ENCODE measurements around the gene SLC39A1.

SLC39A1 gene

DNA sequence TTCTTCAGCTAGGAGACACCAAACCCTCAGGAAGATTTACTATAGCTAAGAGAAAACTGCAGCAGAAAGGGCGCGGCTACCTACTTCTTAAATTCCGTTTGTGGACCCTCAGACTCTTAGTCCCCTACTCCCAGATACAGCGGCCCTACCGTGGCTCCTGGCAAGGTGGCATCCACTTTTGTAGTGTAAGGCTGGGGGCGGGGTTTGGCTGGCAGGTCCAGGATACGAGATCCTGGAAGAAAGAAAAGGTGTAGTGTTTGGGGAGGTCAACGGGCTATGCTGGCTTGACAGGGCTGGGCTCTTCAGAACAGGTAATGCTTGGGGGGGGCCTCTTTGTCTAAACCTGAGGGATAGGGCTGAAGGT lies 4.6 kb upstream of the SLC39A1 start:
- TF ChIP-seq GABPA (IDR thresholded peaks at IDR 0.05; ENCODE audit: low read depth) (no peak), POLR2AphosphoS5 (IDR thresholded peaks at IDR 0.05; ENCODE audit: low read depth) (no peak), SPI1 (IDR thresholded peaks at IDR 0.05; ENCODE audit: borderline replicate concordance, low read depth) (no peak)
- TF ChIP-seq, protein P1, sequence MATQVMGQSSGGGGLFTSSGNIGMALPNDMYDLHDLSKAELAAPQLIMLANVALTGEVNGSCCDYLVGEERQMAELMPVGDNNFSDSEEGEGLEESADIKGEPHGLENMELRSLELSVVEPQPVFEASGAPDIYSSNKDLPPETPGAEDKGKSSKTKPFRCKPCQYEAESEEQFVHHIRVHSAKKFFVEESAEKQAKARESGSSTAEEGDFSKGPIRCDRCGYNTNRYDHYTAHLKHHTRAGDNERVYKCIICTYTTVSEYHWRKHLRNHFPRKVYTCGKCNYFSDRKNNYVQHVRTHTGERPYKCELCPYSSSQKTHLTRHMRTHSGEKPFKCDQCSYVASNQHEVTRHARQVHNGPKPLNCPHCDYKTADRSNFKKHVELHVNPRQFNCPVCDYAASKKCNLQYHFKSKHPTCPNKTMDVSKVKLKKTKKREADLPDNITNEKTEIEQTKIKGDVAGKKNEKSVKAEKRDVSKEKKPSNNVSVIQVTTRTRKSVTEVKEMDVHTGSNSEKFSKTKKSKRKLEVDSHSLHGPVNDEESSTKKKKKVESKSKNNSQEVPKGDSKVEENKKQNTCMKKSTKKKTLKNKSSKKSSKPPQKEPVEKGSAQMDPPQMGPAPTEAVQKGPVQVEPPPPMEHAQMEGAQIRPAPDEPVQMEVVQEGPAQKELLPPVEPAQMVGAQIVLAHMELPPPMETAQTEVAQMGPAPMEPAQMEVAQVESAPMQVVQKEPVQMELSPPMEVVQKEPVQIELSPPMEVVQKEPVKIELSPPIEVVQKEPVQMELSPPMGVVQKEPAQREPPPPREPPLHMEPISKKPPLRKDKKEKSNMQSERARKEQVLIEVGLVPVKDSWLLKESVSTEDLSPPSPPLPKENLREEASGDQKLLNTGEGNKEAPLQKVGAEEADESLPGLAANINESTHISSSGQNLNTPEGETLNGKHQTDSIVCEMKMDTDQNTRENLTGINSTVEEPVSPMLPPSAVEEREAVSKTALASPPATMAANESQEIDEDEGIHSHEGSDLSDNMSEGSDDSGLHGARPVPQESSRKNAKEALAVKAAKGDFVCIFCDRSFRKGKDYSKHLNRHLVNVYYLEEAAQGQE (IDR thresholded peaks at IDR 0.05; ENCODE audit: insufficient replicate concordance, low read depth), result no peak
- TF ChIP-seq, protein P2, sequence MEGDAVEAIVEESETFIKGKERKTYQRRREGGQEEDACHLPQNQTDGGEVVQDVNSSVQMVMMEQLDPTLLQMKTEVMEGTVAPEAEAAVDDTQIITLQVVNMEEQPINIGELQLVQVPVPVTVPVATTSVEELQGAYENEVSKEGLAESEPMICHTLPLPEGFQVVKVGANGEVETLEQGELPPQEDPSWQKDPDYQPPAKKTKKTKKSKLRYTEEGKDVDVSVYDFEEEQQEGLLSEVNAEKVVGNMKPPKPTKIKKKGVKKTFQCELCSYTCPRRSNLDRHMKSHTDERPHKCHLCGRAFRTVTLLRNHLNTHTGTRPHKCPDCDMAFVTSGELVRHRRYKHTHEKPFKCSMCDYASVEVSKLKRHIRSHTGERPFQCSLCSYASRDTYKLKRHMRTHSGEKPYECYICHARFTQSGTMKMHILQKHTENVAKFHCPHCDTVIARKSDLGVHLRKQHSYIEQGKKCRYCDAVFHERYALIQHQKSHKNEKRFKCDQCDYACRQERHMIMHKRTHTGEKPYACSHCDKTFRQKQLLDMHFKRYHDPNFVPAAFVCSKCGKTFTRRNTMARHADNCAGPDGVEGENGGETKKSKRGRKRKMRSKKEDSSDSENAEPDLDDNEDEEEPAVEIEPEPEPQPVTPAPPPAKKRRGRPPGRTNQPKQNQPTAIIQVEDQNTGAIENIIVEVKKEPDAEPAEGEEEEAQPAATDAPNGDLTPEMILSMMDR (IDR thresholded peaks at IDR 0.05; ENCODE audit: insufficient read depth, low read length), result no peak
- peak overlapping the region; percentile 94 for H3K27ac ChIP-seq (replicated peaks)
- DNase-seq (ENCODE audit: low read depth in 1 of 2, low spot score in 1 of 2), result no peak
- H3K4me3 ChIP-seq (replicated peaks; ENCODE audit: insufficient read depth, low read length), result peak overlapping the region; percentile 62
- no peaks in the 10 kb centered on the region for H3K27me3 ChIP-seq (ENCODE audit: insufficient read depth, poor library complexity, severe bottlenecking)

DNA sequence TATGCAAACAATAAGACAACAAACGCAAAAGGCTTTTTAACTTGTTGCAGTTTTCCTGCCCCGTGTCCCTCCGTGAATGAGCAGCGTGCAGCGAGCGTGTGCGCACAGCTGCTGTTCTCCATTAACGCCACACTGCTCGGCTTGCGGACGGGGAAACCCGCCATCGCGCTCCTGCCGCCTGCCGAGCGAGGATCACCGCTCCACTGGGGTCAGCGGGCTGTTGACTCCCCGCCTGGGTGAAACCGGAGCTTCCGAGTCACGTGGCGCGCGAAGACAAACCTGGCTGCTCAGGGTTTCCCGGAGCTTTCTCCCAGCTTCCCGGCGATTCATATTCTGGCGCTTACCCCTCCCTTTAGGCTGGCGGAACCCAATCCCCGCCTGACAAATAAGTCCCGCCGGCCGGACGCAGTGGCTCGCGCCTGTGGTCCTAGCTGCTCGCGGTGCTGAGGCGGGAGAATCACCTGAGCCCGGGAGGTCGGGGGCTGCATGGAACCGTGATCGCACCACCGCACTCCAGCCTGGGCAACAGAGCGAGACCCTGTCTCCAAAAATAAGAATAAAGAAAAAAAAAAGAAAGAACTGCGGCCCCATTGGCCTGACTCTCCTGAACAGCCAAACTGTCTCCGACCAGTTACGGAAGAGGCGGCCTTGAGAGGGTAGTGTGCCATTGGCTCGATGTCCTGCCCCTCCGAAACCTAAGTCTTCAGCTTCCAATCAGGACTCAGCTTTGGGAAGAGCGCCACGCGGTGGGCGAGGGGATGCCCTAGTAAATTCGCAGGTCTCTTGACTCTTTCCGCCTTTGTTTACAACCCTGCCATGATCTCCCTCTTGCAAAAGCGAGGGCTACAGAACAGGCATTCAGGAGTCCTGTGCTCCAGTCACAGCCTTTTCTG lies 4.0 kb upstream of the SLC39A1 start, which contains the start of gene CREB3L4:
Gene CREB3L4 (plus strand): TSS at position 796 of the 893 bp plus-strand sequence. CDS start 624 bp downstream, outside the sequence.
- Histone ChIP-seq H3K27me3 (ENCODE audit: insufficient read depth, poor library complexity, severe bottlenecking) (no peaks in the 10 kb centered on the region), H3K4me3 (replicated peaks; ENCODE audit: insufficient read depth, low read length) (peak within 1 kb of the TSS; percentile 62), H3K27ac (replicated peaks) (peak within 1 kb of the TSS; percentile 94)
- peak; percentile 96 to 97 for DNase-seq (ENCODE audit: low read depth in 1 of 2, low spot score in 1 of 2)
- TF ChIP-seq GABPA (IDR thresholded peaks at IDR 0.05; ENCODE audit: low read depth), result peak; percentile 24; the same call in 1 of the 2 replicates
- TF ChIP-seq, protein P2 (IDR thresholded peaks at IDR 0.05; ENCODE audit: insufficient read depth, low read length), result peak; percentile 28
- TF ChIP-seq, protein P1 (IDR thresholded peaks at IDR 0.05; ENCODE audit: insufficient replicate concordance, low read depth), result peak; percentile 62
- peak; percentile 80 for TF ChIP-seq POLR2AphosphoS5 (IDR thresholded peaks at IDR 0.05; ENCODE audit: low read depth)
- no peak for TF ChIP-seq SPI1 (IDR thresholded peaks at IDR 0.05; ENCODE audit: borderline replicate concordance, low read depth)

DNA sequence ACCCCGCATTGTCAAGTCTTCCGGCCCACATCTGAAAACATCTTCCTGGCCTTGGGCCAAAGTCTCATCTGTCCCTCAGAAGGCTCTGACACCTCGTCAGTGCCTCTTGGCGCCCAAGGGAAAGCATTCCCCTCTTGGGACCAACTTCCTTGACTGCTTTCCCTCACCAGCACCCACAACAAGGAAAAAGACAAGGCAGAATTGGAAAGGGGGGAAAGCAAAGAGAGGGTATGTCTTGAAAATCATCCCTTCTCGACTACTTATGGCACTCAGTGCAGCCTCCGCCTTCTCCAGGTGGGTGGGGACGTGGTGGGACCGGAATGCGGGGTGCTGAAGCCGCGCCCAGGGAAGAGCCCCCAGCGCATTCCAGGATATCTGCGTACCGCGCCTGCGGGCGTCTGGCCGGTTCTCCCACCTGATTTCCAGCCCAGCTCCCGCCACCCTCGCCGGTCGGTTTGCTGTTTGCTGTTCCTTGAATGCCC lies 554 bp upstream of the SLC39A1 start:
- TF ChIP-seq, protein P1 (IDR thresholded peaks at IDR 0.05; ENCODE audit: insufficient replicate concordance, low read depth), result no peak
- TF ChIP-seq, protein P2 (IDR thresholded peaks at IDR 0.05; ENCODE audit: insufficient read depth, low read length), result no peak
- no peak for TF ChIP-seq GABPA (IDR thresholded peaks at IDR 0.05; ENCODE audit: low read depth)
- TF ChIP-seq POLR2AphosphoS5 (IDR thresholded peaks at IDR 0.05; ENCODE audit: low read depth), result no peak; the same call in 1 of the 2 replicates
- no peak for TF ChIP-seq SPI1 (IDR thresholded peaks at IDR 0.05; ENCODE audit: borderline replicate concordance, low read depth)
- Histone ChIP-seq H3K27me3 (ENCODE audit: insufficient read depth, poor library complexity, severe bottlenecking) (no peaks in the 10 kb centered on the region), H3K4me3 (replicated peaks; ENCODE audit: insufficient read depth, low read length) (peak overlapping the region; percentile 64), H3K27ac (replicated peaks) (peak overlapping the region; percentile 79)
- DNase-seq (ENCODE audit: low read depth in 1 of 2, low spot score in 1 of 2), result no peak

Measured in HL-60 (cell line).